GM18507 (cell line): ENCODE data around the gene CDK14.

Source experiments
- DNase-seq: peaks from one replicate; pipeline ENCODE4 v3.0.0; 2011; ENCODE audit warnings: low read depth; ENCODE audit not compliant: insufficient read length; ENCODE audit errors: extremely low spot score
- FAIRE-seq: peaks from 2 replicates; lab custom pipeline; 2011; peaks lifted over from hg19 to GRCh38; lab: Jason Lieb, UNC

CDK14 gene

DNA sequence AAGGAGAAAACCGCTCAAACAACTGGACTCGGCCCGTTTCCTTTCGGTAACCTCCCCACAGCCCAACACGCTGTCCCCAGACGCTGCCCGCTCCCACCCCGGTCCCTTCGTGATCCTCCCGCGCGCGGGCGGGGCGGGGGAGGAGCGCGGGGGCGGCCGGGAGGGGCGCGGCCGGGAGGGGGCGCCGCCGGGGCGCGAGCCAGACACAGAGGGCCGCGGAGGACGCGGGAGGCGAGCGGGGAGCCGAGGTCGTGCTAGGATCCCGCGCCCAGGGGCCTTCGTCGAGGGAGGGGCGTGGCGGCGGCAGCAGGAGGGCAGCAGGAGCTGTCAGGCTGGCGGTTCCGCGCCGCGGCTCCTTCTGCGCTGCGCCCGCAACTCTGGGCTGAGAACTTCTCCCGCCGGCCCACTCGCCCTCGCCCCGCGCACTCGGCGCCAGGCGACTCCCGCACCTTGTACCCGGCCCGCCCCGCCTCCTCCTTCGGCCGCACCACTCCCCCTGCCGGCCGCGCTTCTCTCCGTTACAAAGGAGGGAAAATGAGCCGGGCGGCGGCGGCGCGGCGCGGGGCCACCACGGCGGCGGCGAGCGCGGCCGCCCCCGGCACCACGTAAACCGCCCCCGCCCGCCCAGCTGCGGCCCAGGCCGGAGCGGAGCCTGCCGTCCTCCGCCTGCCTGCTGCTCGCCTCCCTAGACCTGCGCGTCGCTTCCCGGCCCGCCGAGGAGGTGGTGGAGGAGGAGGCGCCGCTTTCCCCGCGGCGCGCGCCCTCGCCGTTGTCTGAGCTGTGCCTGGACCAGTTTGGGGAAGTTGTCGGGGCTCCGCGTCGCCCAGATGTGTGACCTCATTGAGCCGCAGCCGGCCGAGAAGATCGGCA is at the start of gene CDK14:
CDK14 (plus strand) TSS at position 521 of the 870 bp plus-strand sequence; CDS start at position 828, 307 bp downstream.
- FAIRE-seq: no peak
- DNase-seq: peak; percentile 45

DNA sequence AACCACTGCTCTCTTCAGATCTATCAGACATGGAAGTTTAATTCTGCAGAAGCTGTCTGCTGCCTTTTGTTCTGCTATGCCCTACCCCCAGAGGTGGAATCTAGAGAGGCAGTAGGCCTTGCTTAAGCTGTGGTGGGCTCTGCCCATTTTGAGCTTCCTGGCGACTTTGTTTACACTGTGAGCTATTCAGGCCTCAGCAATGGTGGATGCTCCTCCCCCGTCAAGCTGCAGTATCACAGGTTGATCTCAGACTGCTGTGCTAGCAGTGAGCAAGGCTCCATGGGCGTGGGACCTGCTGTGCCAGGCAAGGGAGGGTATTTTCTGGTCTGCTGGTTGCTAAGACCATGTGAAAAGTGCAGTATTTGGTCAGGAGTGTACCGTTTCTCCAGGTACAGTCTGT is 45.1 kb upstream of the CDK14 start:
- DNase-seq (no peak), FAIRE-seq (no peak)

DNA sequence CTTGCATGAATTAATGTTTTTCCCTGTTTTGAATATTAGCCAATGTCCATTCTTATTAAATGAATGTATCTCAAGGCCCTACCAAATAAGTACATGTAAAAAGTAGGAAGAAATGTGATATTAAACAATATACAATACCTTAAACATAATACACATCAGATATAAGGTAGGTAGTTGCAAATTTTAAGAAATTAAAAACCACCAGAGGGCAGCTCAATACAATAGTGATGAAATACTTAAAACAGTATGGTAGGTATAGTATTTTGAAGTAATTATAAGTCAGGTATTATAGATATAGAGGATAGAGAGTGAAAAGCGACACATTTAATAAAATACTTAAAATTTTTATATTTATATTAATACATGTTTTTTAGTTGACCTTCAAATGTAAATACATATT is 43.6 kb upstream of the CDK14 start:
- DNase-seq: no peak
- FAIRE-seq: no peak

DNA sequence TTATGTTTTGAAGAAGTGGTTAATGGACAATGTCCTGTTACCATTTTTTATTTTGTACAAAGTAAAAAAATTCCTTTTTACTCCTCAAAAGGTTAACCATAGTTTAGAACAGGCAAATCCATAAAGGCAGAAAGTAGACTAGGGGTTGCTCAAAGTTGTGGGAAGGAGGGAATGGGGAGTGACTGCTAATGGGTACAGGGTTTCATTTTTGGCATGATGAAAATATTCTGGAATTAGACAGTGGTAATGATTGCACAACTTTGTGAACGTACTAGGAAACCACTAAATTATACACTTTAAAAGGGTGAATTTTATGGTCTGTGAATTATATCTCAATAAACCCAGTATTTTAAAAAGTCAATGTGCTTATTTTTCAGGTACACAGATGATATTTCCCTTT is 35.4 kb upstream of the CDK14 start:
- FAIRE-seq (no peak), DNase-seq (no peak)

DNA sequence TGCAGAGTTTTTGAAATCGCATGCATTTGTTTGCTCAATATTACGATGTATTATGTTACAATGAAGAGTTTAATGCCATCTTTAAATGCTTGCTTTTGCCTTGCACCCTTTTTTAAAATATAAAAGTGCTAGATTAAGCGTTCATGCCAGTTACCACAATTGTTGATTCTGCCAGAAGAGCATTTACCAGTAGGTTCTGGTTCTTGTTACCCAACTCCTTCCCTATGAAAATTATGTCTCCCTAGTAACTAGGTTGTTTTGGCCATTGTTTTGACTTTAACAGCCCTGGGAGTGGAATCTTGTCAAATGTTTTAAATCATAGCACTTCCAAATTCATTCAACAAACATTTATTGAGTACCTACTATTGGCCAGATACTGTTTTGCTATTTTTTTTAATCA is 32.8 kb upstream of the CDK14 start:
- DNase-seq: no peak

DNA sequence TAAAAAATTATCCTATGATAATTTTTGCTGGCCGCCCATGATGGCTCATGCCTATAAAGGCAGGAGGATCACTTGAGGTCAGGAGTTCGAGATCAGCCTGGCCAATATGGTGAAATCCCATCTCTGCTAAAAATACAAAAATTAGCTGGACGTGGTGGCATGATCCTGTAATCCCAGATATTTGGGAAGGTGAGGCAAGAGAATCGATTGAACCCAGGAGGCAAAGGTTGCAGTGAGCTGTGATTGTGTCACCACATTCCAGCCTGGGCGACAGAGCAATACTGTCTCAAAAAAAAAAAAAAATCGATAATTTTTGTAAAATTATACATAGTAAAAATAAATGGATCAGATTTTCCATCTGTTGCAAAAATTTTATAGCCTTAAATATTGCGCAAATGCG is 31.7 kb upstream of the CDK14 start:
- FAIRE-seq (no peak), DNase-seq (no peak)

More for the DNA sequence above, 32.8 kb upstream of the CDK14 start:
- no peak for FAIRE-seq

DNA sequence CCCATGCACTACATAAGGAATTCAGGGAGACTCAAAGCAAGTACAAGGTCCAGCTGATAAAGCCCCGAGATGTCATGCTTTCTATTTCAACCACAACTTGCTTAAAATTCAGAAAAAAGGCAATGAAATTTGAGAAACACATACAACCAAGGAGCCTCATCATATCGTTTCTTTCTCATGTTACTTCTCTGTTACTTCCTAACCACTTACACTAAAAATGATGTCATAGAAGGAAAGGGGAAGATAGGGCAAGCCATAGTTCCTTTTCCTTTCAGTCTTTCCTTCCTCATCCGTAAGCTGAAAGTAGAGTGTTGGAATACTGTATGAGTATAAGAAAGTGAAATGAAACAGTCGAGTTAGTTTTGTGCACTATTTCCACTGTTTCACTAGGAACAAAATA is 27.9 kb upstream of the CDK14 start:
- FAIRE-seq: no peak
- DNase-seq: no peak

DNA sequence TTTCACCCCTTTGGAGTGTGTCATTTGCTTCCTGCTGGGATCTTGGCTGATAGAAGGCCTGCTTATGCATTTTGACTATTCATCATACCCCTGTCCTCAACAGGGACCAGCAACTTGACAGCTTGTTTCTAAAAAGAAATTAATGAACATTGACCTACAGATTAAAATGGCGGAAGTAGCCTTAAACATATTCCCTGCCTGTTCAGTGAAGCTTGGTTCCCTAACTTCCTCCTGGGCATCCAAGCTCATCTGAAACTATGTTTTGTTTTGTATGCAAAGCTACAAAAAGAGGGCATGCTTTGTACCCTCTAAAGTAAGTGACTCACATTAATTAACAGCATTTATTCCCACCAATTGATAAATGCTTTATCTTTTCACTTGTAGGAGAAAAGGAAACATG is 26.8 kb upstream of the CDK14 start:
- FAIRE-seq (no peak), DNase-seq (no peak)

DNA sequence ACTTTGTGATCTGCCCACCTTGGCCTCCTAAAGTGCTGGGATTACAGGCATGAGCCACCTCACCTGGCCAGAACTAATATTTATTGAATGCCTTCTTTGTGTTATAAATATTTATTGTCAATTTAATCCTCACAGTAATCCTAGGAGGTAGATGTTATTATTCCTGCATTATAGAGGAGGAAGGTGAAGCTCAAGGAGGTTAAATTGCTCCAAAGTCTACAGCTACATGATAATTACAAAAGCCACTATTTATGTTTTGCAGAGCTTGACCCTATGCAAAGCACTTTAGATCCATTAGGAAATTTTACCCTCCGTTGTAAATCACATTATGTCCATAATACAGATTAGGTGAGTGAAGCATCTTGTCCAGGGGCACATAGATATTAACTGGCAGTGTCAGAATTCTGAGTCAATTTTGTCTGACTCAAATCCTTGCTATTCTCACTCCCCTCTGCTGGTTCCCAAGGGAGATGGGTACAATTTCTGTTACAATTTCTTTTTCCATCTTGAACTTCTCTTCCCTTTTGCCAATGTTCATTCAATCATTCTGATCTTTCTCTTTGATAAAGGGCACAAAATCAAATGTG is 25.7 kb upstream of the CDK14 start:
- no peak for FAIRE-seq
- DNase-seq: no peak

DNA sequence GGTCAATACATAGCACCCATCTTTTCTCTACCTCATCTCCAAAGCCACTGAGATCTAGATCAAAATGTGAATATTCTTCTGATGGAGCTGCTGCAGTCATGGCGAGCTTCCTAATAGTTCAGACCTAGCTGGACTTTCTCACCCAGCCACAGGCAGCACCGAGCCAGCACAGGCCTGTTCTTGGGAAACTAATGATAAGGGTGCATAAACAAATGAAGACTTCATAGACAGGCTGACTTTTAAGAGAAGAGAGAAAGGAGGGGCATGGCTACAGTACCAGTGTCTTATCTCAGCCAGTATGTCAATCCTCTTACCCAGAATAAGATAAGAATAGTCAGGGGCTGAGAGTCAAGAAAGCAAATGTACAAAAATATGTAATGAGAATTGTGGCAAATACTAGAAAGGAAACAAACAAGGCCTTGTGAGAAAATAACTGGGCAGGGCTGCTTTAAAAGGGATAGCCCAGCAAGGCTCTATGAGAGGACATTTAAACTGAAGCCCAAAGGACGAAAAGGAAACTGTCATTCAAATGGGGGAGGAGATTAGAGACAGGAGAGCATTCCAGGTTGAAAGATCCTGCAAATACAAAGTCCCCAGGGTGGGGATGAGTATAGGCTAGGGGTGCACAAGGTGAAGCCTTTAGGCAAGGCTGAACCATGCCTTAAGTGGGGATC is 21.8 kb upstream of the CDK14 start:
- FAIRE-seq (no peak), DNase-seq (no peak)

DNA sequence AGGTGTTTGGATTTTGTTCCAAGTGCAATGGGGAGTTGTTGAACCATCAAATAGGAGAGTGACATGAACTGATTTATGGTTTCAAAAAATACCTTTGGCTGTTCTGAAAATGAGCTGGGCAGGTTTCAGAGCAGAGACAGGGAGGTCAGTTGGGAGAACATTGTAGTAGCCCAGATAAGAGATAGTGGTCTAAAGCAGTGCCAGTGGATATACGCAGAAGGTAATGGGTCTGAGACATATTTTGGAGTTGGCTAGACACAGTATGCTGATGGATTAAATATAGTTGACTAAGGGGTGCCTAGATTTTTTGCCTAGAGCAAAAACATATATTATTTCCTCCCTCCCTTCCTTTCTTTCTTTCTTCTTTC is 21.3 kb upstream of the CDK14 start:
- DNase-seq (no peak), FAIRE-seq (no peak)

DNA sequence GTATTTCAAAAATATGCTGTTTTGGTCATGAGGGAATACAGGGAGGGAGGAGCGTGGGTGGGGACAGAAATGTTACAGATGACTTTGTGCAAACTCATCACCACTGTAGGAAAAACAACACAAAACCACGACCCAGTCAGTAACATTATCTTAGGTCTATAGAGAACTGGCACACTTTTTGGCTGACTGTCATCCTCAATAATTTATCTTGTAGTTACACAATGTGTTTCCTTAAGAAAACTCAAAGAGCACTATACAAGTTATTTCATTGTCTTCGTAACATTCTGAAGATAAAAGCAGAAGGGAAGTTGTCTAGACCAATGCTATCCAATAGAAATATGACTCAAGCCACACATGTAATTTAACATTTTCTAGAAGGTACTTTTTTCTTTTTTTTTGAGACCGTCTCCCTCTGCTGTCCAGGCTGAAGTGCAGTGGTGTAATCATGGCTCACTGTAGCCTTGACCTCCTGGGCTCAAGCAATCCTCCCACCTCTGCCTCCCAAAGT is 16.9 kb upstream of the CDK14 start:
- FAIRE-seq: no peak
- DNase-seq: no peak

DNA sequence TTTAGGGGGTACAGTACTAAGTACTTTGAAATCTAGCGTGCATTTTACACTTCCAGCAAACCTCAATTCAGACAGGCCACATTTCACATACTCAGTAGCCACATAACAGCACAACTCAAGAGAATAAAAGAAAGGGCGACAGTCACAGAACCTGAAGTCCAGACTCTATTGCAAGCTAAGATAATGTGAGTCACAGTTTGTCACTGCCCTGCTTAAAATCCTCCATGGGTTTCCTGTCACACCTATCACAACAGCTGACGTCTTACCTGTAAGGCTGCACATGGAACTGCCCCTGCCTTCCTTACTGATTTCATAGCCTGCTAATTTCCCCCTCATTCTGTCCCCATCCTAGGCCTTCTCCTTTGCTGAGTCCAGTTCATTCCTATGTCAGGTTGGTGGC is 16.1 kb upstream of the CDK14 start:
- no peak for DNase-seq
- no peak for FAIRE-seq

DNA sequence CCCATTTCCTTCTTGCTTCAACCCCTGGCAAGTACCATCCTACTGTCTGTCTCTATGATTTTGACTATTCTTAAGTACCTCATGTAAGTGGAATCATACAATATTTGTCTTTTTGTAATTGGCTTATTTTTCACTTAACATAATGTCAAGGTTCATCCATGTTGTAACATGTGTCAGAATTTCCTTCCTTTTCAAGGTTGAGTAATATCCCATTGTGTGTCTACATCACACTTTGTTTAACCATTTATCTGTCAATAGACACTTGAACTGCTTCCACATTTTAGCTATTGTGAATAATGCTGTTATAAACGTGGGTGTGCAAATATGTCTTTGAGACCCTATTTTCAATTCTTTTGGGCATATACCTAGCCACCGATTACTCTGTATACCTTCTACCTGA is 14.0 kb upstream of the CDK14 start:
- DNase-seq (no peak), FAIRE-seq (no peak)

DNA sequence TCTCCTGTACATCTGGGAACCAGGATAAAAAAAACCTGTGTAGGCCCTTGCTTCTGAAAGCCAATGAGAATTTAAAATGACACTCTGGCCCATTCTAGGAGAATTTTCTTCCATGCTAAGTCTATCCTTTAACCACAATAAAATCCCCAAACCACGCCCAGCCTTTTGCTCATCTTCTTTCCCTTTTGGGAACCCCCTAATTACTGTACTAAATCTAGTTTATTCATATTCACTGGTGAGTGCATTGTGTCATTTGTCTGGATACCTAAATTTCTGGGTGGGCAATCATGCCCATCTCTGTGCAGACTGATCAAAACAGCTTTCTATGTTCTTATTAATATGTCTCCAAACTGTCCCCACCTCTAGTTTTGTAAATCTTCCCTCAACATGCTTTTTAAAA is 11.7 kb upstream of the CDK14 start:
- no peak for DNase-seq
- FAIRE-seq: no peak

DNA sequence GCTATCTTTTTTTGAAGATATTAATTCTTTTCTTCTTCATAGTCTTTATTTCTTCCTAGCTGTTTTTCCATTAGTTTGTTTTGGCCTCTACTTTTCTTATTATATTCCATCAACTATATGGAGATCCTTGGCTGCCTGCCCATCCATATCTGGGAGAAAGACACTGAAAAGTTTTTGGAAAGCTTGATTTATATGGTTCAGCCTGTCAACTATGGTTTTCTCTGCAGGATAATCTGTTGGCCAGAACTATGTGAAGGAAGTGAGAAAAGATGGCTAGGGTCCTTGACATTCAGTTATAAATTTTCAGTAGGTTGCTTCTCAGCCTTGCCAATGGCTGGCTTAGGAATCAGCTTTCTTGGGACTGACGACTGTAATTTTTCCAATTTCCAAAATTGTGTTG is 10.0 kb upstream of the CDK14 start:
- DNase-seq (no peak), FAIRE-seq (no peak)

DNA sequence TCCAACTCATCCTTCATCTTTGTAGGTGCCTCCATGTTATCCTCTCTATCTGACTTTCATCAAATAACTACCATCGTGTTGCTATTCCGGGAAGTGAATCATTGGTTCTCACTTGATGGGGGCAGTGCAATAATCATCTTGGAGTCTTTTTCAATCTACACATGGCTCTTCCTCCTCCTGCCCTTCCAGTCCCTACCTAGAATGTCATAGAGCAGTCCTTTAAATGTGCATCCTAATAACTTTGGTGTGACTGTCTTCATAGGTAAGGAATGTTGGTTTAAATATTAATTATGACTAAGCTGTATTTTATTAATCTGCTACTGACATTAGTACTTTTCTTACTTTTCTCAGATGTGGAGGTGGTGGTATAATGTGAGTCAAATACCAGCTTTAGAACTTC is 8.4 kb upstream of the CDK14 start:
- FAIRE-seq (peak; percentile 38), DNase-seq (no peak)

DNA sequence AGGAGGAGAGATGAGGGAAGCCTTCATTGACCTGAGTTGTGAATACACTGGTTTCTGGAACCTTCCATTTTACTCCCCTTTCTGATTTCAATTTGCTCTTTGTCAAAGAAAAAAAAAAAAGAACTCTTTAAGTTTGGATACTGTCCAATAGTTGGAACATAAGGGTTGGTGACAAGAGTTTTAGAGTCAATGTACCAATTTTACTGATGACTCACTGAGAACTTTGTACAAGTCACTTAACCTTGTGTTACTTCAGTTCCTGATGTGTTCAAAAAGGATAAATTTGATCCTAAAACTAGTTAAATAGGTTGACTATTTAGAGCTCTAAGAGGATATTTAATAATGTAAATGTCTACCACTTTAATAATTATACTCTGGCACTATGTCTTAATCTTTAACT is 4.1 kb upstream of the CDK14 start:
- no peak for DNase-seq
- FAIRE-seq: no peak

DNA sequence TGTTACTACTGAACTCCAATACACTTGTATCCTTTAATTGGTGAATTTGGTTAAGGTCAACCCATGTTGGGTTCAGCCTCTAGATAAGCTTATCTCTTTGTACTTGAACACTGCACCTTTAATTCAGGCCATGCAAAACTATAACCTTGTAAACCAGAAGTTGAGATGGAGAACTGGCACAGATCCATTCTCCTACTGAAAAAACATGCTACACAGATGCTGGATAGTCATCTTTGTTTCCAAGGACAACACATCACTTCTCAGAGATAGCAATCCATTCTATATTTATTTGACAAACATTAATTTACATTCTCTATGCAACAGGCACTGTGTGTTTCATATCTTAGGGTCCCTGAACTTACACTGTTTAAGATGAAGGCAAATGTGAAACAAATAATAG is 2.9 kb upstream of the CDK14 start:
- DNase-seq: no peak
- no peak for FAIRE-seq

DNA sequence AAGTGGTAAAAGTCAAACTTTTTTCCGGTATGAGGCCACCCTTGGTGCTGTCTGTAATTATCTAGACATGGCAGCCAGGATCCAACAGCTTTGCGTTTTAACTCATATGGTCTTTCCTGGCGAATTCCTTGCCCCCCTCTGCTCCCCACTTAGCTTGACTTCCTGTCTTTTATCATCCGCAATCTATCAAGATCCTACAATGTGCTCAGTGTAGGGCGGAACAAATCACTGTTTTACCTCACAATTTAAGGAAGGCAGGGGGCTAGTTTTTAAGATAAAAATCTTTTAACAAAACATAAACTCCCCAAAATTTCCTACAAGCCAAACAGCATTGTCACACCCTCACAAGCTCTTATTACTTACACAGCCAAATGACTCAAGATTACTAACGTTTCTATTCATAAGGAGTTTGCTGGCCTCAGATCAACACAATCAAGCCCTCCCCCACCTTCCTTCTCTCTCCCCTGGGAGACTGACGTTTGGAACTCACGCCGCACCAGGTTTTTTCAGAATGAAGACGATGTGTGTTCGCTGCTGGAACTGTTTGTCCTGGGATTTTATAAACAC is 1.3 kb upstream of the CDK14 start:
- DNase-seq (no peak), FAIRE-seq (no peak)
